Measurements from ENCODE around the gene ARHGAP12. TPM values are rescaled to one million over a fixed set of nuclear protein-coding genes. Genes with fewer than 3 reads are reported as not detected.
"Not testable (repeated sequence)": the region's sequence is repeated elsewhere in the genome, so short reads cannot be mapped to it uniquely, and the experiment has no call there.

The ARHGAP12 gene
- total RNA-seq, 1 experiment from 2014 or later, result 39.5 TPM

- Mint-ChIP-seq H3K27me3 (ENCODE audit: low read depth) (no peaks in the 10 kb centered on the region), H3K4me1 (peaks cover 16% of the 10 kb centered on the region), H3K36me3 (peaks cover 3% of the 10 kb centered on the region), H3K27ac (no peak overlapping the region), H3K9me3 (peaks cover 8% of the 10 kb centered on the region), H3K4me3 (no peak overlapping the region)
- no peak for DNase-seq (ENCODE audit: low spot score)
- TF ChIP-seq FOXP1 (CRISPR knock-in tag; IDR thresholded peaks at IDR 0.05; ENCODE audit: borderline replicate concordance), result no peak
- no peak for TF ChIP-seq ATF6 (CRISPR knock-in tag; IDR thresholded peaks at IDR 0.05)
- TF ChIP-seq HMGXB4 (CRISPR knock-in tag; IDR thresholded peaks at IDR 0.05), result no peak
- no peak for TF ChIP-seq TP53 (CRISPR knock-in tag; IDR thresholded peaks at IDR 0.05)
- no peak for TF ChIP-seq GTF2I (CRISPR knock-in tag; conservative IDR thresholded peaks at IDR 0.05)
- no peak for TF ChIP-seq MXD4 (CRISPR knock-in tag; IDR thresholded peaks at IDR 0.05; ENCODE audit: borderline replicate concordance)
- ATAC-seq, result no peak
- ChIA-PET CTCF (no interaction called here), POLR2A (no interaction called here)
These were observed 43.9 kb upstream of the ARHGAP12 start for GRCh38 chr10:31972519-31973041.

GRCh38 chr10:31969847-31970246 is 41.2 kb upstream of the ARHGAP12 start:
- ATAC-seq; H3K4me3 Mint-ChIP-seq; H3K4me1 Mint-ChIP-seq; CTCF ChIA-PET; H3K36me3 Mint-ChIP-seq; DNase-seq (ENCODE audit: low spot score); H3K27me3 Mint-ChIP-seq (ENCODE audit: low read depth); H3K9me3 Mint-ChIP-seq; POLR2A ChIA-PET; H3K27ac Mint-ChIP-seq: not testable (repeated sequence)

GRCh38 chr10:31963589-31963980 is 35.0 kb upstream of the ARHGAP12 start:
- TF ChIP-seq ESRRA (CRISPR knock-in tag; IDR thresholded peaks at IDR 0.05; ENCODE audit: borderline replicate concordance) (no peak), ZNF232 (CRISPR knock-in tag; IDR thresholded peaks at IDR 0.05) (no peak), RORB (CRISPR knock-in tag; IDR thresholded peaks at IDR 0.05) (no peak), STAT6 (CRISPR knock-in tag; conservative IDR thresholded peaks at IDR 0.05; ENCODE audit: low read depth) (no peak), CBFB (CRISPR knock-in tag; IDR thresholded peaks at IDR 0.05; ENCODE audit: low read depth) (no peak), JUN (CRISPR knock-in tag; IDR thresholded peaks at IDR 0.05) (no peak), TEAD1 (CRISPR knock-in tag; IDR thresholded peaks at IDR 0.05) (no peak), HMGA2 (CRISPR knock-in tag; IDR thresholded peaks at IDR 0.05) (no peak), MYBL2 (CRISPR knock-in tag; IDR thresholded peaks at IDR 0.05) (no peak), CREB1 (CRISPR knock-in tag; IDR thresholded peaks at IDR 0.05) (no peak)
- Mint-ChIP-seq H3K9me3 (no peaks in the 10 kb centered on the region), H3K27me3 (ENCODE audit: low read depth) (no peaks in the 10 kb centered on the region), H3K36me3 (no peaks in the 10 kb centered on the region), H3K27ac (no peak overlapping the region), H3K4me1 (peaks cover 3% of the 10 kb centered on the region; the same call in 1 of the 2 replicates), H3K4me3 (no peak overlapping the region)
- CTCF ChIA-PET, result interaction anchor here (0.8 kb wide), 1 partner anchor 127 kb away, joined by 3 read pairs; no protein-coding TSS in a partner anchor
- DNase-seq (ENCODE audit: low spot score) (no peak), ATAC-seq (peak; percentile 24)
- POLR2A ChIA-PET, result no interaction called here
